Measurements from ENCODE around the gene ACO1.

DNA sequence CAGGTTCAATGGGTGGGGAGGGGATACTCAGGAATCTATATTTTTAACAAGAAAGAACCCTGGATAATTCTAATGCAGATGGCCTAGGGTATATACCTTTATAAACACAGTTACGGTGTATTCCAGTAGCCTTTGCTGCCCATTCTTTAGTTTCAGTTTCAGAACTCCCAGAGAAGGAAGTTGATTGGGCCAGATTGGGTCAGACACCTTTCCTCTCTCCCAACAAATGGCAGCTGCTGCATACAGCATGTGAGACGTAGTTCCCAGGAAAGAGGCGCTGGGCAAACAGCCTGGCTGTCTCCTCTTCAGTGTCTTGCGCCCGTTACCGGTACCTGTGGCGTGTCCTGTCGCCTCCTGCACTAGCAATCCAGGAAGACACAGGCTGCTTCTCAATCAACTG is 20.4 kb downstream of the ACO1 start:
- TF ChIP-seq POLR2AphosphoS5 (IDR thresholded peaks at IDR 0.05): no peak
- TF ChIP-seq, protein P1, sequence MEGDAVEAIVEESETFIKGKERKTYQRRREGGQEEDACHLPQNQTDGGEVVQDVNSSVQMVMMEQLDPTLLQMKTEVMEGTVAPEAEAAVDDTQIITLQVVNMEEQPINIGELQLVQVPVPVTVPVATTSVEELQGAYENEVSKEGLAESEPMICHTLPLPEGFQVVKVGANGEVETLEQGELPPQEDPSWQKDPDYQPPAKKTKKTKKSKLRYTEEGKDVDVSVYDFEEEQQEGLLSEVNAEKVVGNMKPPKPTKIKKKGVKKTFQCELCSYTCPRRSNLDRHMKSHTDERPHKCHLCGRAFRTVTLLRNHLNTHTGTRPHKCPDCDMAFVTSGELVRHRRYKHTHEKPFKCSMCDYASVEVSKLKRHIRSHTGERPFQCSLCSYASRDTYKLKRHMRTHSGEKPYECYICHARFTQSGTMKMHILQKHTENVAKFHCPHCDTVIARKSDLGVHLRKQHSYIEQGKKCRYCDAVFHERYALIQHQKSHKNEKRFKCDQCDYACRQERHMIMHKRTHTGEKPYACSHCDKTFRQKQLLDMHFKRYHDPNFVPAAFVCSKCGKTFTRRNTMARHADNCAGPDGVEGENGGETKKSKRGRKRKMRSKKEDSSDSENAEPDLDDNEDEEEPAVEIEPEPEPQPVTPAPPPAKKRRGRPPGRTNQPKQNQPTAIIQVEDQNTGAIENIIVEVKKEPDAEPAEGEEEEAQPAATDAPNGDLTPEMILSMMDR (IDR thresholded peaks at IDR 0.05): no peak
